IMR-90 (cell line): ENCODE data around the gene KLHL29. TPM values are rescaled to one million over a fixed set of nuclear protein-coding genes. Genes with fewer than 3 reads are reported as not detected.

Experiments used
- ATAC-seq: fragments of 200-7000 bp; cut with Tn5 transposase; 2 replicates; pipeline ENCODE4 v1.9.1; 2020; ENCODE audit warnings: low read depth, mild to moderate bottlenecking, moderate library complexity
- BruUV-seq: library from RNA; stranded (reverse); fragments of 400-500 nt; replicated peaks from 2 replicates; lab custom pipeline; 2021; lab: Mats Ljungman, UMichigan
- CTCF ChIA-PET: fragments of 300-600 bp; formaldehyde crosslinking; extraction: SDS; loops from one replicate; lab custom pipeline; 2021; ENCODE audit warnings: antibody characterized with exemption; lab: Yijun Ruan, JAX
- POLR2A ChIA-PET: fragments of 300-600 bp; sonication (Branson Sonifier 250); formaldehyde crosslinking; loops from one replicate; lab custom pipeline; 2022; ENCODE audit warnings: antibody characterized with exemption; ENCODE audit not compliant: unreplicated experiment; lab: Charles Lee
- DNase-seq: peaks from one replicate; pipeline ENCODE4 v3.0.0; 2013
- H2AFZ ChIP-seq: replicated peaks from 2 replicates; pipeline ENCODE3; 2013; ENCODE audit warnings: low read length, mild to moderate bottlenecking; ENCODE audit not compliant: poor library complexity
- H2AK5ac ChIP-seq: 2 replicates; pipeline ENCODE4 v1.6.1; 2013; ENCODE audit warnings: low read depth, low read length, inconsistent platforms
- H2AK9ac ChIP-seq: replicated peaks from 2 replicates; pipeline ENCODE3; 2013; ENCODE audit warnings: mild to moderate bottlenecking, low read depth, low read length, moderate library complexity; ENCODE audit not compliant: poor library complexity
- H2BK120ac ChIP-seq: 2 replicates; pipeline ENCODE4 v1.6.1; 2013; ENCODE audit warnings: low read depth, low read length, inconsistent platforms
- H2BK15ac ChIP-seq: 3 replicates; pipeline ENCODE4 v1.6.1; 2013; ENCODE audit warnings: low read depth, low read length, inconsistent platforms
- H2BK20ac ChIP-seq: 2 replicates; pipeline ENCODE4 v1.6.1; 2013; ENCODE audit warnings: low read depth, mild to moderate bottlenecking, inconsistent platforms, low read length, moderate library complexity
- H2BK5ac ChIP-seq: 2 replicates; pipeline ENCODE4 v1.6.1; 2013; ENCODE audit warnings: mild to moderate bottlenecking, low read depth, low read length, inconsistent platforms; ENCODE audit not compliant: poor library complexity, severe bottlenecking
- H3K14ac ChIP-seq: replicated peaks from 2 replicates; pipeline ENCODE4 v1.6.1; 2013; ENCODE audit warnings: low read depth, low read length, inconsistent platforms
- H3K18ac ChIP-seq: 2 replicates; pipeline ENCODE4 v1.6.1; 2013; ENCODE audit warnings: low read depth, low read length, control low read depth
- H3K23ac ChIP-seq: 2 replicates; pipeline ENCODE4 v1.6.1; 2013; ENCODE audit warnings: low read depth, low read length, inconsistent platforms
- H3K27ac ChIP-seq: 2 replicates; pipeline ENCODE4 v1.5.1; 2013; ENCODE audit warnings: mild to moderate bottlenecking, control low read depth, low read length; ENCODE audit not compliant: insufficient read depth
- H3K27me3 ChIP-seq: 2 replicates; pipeline ENCODE4 v1.6.1; 2013; ENCODE audit warnings: low read length; ENCODE audit not compliant: control insufficient read depth, insufficient read depth
- H3K36me3 ChIP-seq: 2 replicates; pipeline ENCODE4 v1.6.1; 2013; ENCODE audit warnings: low read length, mixed read lengths; ENCODE audit not compliant: control insufficient read depth, insufficient read depth
- H3K4ac ChIP-seq: 2 replicates; pipeline ENCODE4 v1.6.1; 2013; ENCODE audit warnings: low read depth, low read length, inconsistent platforms
- H3K4me1 ChIP-seq: 2 replicates; pipeline ENCODE4 v1.6.1; 2013; ENCODE audit warnings: low read length, mixed read lengths; ENCODE audit not compliant: control insufficient read depth, insufficient read depth
- H3K4me2 ChIP-seq: 2 replicates; pipeline ENCODE4 v1.6.1; 2013; ENCODE audit warnings: low read depth, mild to moderate bottlenecking, control low read depth, low read length, moderate library complexity
- H3K4me3 ChIP-seq: 2 replicates; pipeline ENCODE4 v1.5.1; 2013; ENCODE audit warnings: low read depth, mild to moderate bottlenecking, control low read depth, low read length, moderate library complexity; ENCODE audit not compliant: insufficient read depth
- H3K56ac ChIP-seq: 2 replicates; pipeline ENCODE4 v1.6.1; 2013; ENCODE audit warnings: low read length, inconsistent platforms; ENCODE audit not compliant: insufficient read depth; ENCODE audit errors: extremely low read depth
- H3K79me1 ChIP-seq, 2 experiments: 2 replicates each; pipeline ENCODE4 v1.6.1; 2013; ENCODE audit warnings: low read length in 2 of 2, inconsistent platforms in 1 of 2, low read depth in 1 of 2
- H3K9ac ChIP-seq: 2 replicates; pipeline ENCODE4 v1.6.1; 2013; ENCODE audit warnings: low read depth, low read length, control low read depth
- H3K9me1 ChIP-seq: 2 replicates; pipeline ENCODE4 v1.6.1; 2013; ENCODE audit warnings: low read length, inconsistent platforms; ENCODE audit not compliant: insufficient read depth
- H3K9me3 ChIP-seq: 2 replicates; pipeline ENCODE4 v1.6.1; 2013; ENCODE audit warnings: low read length; ENCODE audit not compliant: control insufficient read depth, insufficient read depth
- H4K20me1 ChIP-seq: 2 replicates; pipeline ENCODE4 v1.6.1; 2013; ENCODE audit warnings: low read length, inconsistent platforms; ENCODE audit not compliant: insufficient read depth
- H4K5ac ChIP-seq: 2 replicates; pipeline ENCODE4 v1.6.1; 2013; ENCODE audit warnings: mild to moderate bottlenecking, low read depth, low read length, control low read depth
- H4K8ac ChIP-seq, 2 experiments: 2 replicates each; pipeline ENCODE4 v1.6.1; 2013; ENCODE audit warnings: low read depth in 2 of 2, low read length in 2 of 2, control low read depth in 1 of 2, inconsistent platforms in 1 of 2
- H4K91ac ChIP-seq: 2 replicates; pipeline ENCODE4 v1.6.1; 2013; ENCODE audit warnings: low read depth, low read length, inconsistent platforms; ENCODE audit not compliant: insufficient read depth
- BHLHE40 ChIP-seq: fragments of 150-350 bp; IDR thresholded peaks from 2 replicates; pipeline ENCODE4 v1.6.1; 2016; ENCODE audit warnings: mild to moderate bottlenecking, low read depth, low read length
- CEBPB ChIP-seq: IDR thresholded peaks from 2 replicates; pipeline ENCODE4 v1.6.1; 2012; ENCODE audit warnings: low read depth, low read length, improper control_type of control experiment
- CTCF ChIP-seq: conservative IDR thresholded peaks from 2 replicates; pipeline ENCODE4 v1.5.1; 2012; ENCODE audit warnings: mild to moderate bottlenecking, low read depth, low read length, improper control_type of control experiment
- ELK1 ChIP-seq: fragments of 150-350 bp; IDR thresholded peaks from 2 replicates; pipeline ENCODE4 v1.6.1; 2016; ENCODE audit warnings: low read depth, mild to moderate bottlenecking, low read length, moderate library complexity, borderline replicate concordance
- FOS ChIP-seq: fragments of 150-350 bp; IDR thresholded peaks from 2 replicates; pipeline ENCODE4 v1.6.1; 2016; ENCODE audit warnings: low read depth, low read length
- MAFK ChIP-seq: IDR thresholded peaks from 2 replicates; pipeline ENCODE4 v1.6.1; 2012; ENCODE audit warnings: low read depth, low read length, improper control_type of control experiment
- MAZ ChIP-seq: IDR thresholded peaks from 2 replicates; pipeline ENCODE4 v1.6.1; 2012; ENCODE audit warnings: low read depth, mild to moderate bottlenecking, low read length, improper control_type of control experiment, moderate library complexity, borderline replicate concordance
- MXI1 ChIP-seq: IDR thresholded peaks from 2 replicates; pipeline ENCODE4 v1.6.1; 2012; ENCODE audit warnings: low read depth, mild to moderate bottlenecking, low read length, moderate library complexity, borderline replicate concordance
- NFE2L2 ChIP-seq: fragments of 150-350 bp; IDR thresholded peaks from 2 replicates; pipeline ENCODE4 v1.6.1; 2016; ENCODE audit warnings: low read depth, mild to moderate bottlenecking, low read length
- POLR2A ChIP-seq: IDR thresholded peaks from 2 replicates; pipeline ENCODE4 v1.6.1; 2012; ENCODE audit warnings: mild to moderate bottlenecking, low read depth, low read length
- RAD21 ChIP-seq: IDR thresholded peaks from 2 replicates; pipeline ENCODE4 v1.6.1; 2012; ENCODE audit warnings: low read length, improper control_type of control experiment
- RCOR1 ChIP-seq: IDR thresholded peaks from 2 replicates; pipeline ENCODE4 v1.6.1; 2012; ENCODE audit warnings: mild to moderate bottlenecking, low read length, improper control_type of control experiment; ENCODE audit not compliant: insufficient replicate concordance
- RFX5 ChIP-seq: IDR thresholded peaks from 2 replicates; pipeline ENCODE4 v1.8.0; 2012; ENCODE audit warnings: low read depth, mild to moderate bottlenecking, low read length, moderate library complexity
- SMC3 ChIP-seq: fragments of 150-350 bp; IDR thresholded peaks from 2 replicates; pipeline ENCODE4 v1.6.1; 2016; ENCODE audit warnings: low read depth, mild to moderate bottlenecking, antibody characterized with exemption, low read length, moderate library complexity
- USF2 ChIP-seq: fragments of 150-350 bp; IDR thresholded peaks from 2 replicates; pipeline ENCODE4 v1.6.1; 2017; ENCODE audit warnings: mild to moderate bottlenecking, antibody characterized with exemption, low read length, low read depth
- WGBS, 2 experiments: methylation state at CpG; one replicate each; pipeline versions ENCODE4 v1.1.5 to v1.1.7; 2013; ENCODE audit warnings: missing lambda C conversion rate in 2 of 2; ENCODE audit not compliant: insufficient read length in 1 of 2; ENCODE audit errors: extremely low coverage in 2 of 2; 5-methylcytosine and 5-hydroxymethylcytosine counted together
- dilution Hi-C: fragments of 300-500 bp; cut with HindIII; formaldehyde crosslinking; loops from one replicate; pipeline ENCODE4 v1.14.3; 2018; ENCODE audit warnings: low sequenced_read_pairs; ENCODE audit not compliant: unreplicated experiment
- in situ Hi-C: fragments of 300-500 bp; cut with MboI; formaldehyde crosslinking; loops from 3 replicates; pipeline ENCODE4 v1.14.3; 2019; ENCODE audit warnings: low sequenced_read_pairs, inconsistent platforms, mixed read lengths
- intact Hi-C: fragments of 100-400 bp; cut with micrococcal nuclease; formaldehyde crosslinking; loops from 2 replicates; pipeline ENCODE4 v1.10.0; 2022
- polyA plus RNA-seq, 3 experiments: library from polyadenylated mRNA; depleted of rRNA; stranded (reverse); fragments of >200 nt; gene quantifications; 2 replicates each; pipeline ENCODE4 v1.2.3, GENCODE V29; 2012; ENCODE audit warnings: low replicate concordance in 1 of 3
- total RNA-seq: library from RNA; depleted of rRNA; stranded (reverse); fragments of >200 nt; gene quantifications from 2 replicates; pipeline ENCODE4 v1.2.3, GENCODE V29; 2012

KLHL29 gene
- total and polyA plus RNA-seq, 2 of the 4 experiments (the other 2 are of a cell fraction) = 2.0 to 8.0 TPM

- no peak for ATAC-seq
- no peak overlapping the region for H3K4me2 ChIP-seq
- H2AK5ac ChIP-seq = no peak overlapping the region
- in situ Hi-C loops = no loop called here
- no peak overlapping the region for H4K91ac ChIP-seq
- no peak overlapping the region for H3K56ac ChIP-seq
- H2AFZ ChIP-seq = no peak overlapping the region
- POLR2A ChIA-PET = no interaction called here
- CTCF ChIA-PET = interaction anchor here (0.7 kb wide), 2 partner anchors 67 to 259 kb away, joined by 3 read pairs; no protein-coding TSS in a partner anchor
- H3K79me1 ChIP-seq = peaks cover 0 to 14% of the 10 kb centered on the region in 2 experiments; a peak in 2 of 4 replicates
- intact Hi-C loops = no loop called here
- no peak overlapping the region for H3K9ac ChIP-seq
- H3K27me3 ChIP-seq = no peaks in the 10 kb centered on the region
- no peak overlapping the region for H2BK20ac ChIP-seq
- H4K20me1 ChIP-seq = peaks cover 4% of the 10 kb centered on the region; the same call in 1 of the 2 replicates
- dilution Hi-C loops = no loop called here
- no peak overlapping the region for H2BK15ac ChIP-seq
- H3K27ac ChIP-seq = no peak overlapping the region
- no peak for DNase-seq
- H3K18ac ChIP-seq = no peak overlapping the region
- no peak overlapping the region for H4K5ac ChIP-seq
- 85% methylated on average over 9 of the region's 13 CpGs; no CpG with 5 or more reads in 1 of the 2 experiments for WGBS, 2 experiments
- peaks cover 21% of the 10 kb centered on the region for H3K4me1 ChIP-seq
- H3K9me3 ChIP-seq = no peaks in the 10 kb centered on the region
- no peak overlapping the region for H3K4me3 ChIP-seq
- no peak overlapping the region for H2BK120ac ChIP-seq
- no peak overlapping the region for H3K14ac ChIP-seq
- no peaks in the 10 kb centered on the region for H3K36me3 ChIP-seq
- H3K4ac ChIP-seq = no peak overlapping the region; the same call in 1 of the 2 replicates
- no peak overlapping the region for H2AK9ac ChIP-seq
- no peak overlapping the region for H3K23ac ChIP-seq
- H4K8ac ChIP-seq = no peak overlapping the region
- H2BK5ac ChIP-seq = no peak overlapping the region
- no peaks in the 10 kb centered on the region for H3K9me1 ChIP-seq
- no TSS peak for BruUV-seq
- TF ChIP-seq RFX5 (no peak), MAZ (no peak), USF2 (no peak), FOS (no peak), RAD21 (no peak), MAFK (no peak), MXI1 (no peak), ELK1 (no peak), CTCF (no peak), NFE2L2 (no peak), SMC3 (no peak), RCOR1 (no peak), POLR2A (no peak), BHLHE40 (no peak), CEBPB (no peak)
Measured at GRCh38 chr2:23457990-23458682, 73.2 kb downstream of the KLHL29 start.
